ENCODE measurements around the gene RXRA.

RXRA gene

GRCh38 chr9:134338394-134339182 lies 12.3 kb downstream of the RXRA start:
- no peak for DNase-seq (ENCODE audit: low spot score)

DNA sequence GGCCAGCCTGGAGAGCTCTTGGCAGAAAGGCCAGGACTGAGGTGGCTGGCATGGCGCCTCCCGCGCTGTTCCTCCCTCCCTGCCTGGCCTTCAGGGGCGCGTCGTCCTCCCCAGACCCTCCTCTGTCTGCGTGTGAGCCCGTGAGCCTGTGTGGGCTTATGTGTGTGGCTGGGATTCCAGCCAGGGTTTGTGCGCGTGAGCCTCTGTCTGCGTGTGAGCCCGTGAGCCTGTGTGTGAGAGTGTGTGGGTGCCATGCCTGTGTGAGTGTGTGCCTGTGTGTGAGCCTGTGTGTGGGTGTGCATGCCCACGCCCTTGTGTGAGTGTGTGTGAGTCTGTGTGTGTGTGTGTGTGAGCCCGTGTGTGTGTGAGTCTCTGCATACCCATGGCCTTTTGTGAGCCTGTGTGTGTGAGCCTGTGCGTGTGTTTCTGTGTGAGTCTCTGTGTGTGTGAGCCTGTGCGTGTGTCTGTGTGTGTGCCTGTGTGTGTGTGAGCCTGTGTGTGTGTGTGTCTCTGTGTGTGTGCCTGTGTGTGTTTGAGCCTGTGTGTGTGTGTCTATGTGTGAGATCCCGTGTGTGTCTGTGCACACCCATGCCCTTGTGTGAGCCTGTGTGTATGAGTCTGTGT lies 13.0 kb downstream of the RXRA start:
- no peak for DNase-seq (ENCODE audit: low spot score)

GRCh38 chr9:134340475-134341160 lies 14.4 kb downstream of the RXRA start:
- DNase-seq (ENCODE audit: low spot score), result peak; percentile 79

DNA sequence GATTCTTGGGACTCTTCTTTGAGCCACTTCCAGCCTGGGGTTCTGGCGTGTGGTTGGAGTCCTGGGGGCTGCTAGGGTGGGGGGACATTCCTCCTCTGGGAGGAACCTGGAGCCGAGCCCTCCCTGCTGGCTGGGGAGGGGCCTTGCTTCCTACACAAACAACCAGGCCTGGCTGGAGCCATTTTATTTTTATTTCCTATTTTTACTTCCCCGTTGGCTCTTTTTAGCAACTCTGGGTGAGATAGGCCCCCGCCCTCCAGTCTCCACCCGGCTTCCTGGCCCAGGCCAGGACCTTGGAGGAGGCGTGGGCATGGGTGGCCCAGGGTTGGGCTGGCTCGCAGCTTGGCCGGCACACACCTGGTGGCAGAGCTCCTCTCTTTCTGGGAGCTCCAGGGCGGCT lies 15.1 kb downstream of the RXRA start:
- DNase-seq (ENCODE audit: low spot score), result no peak

DNA sequence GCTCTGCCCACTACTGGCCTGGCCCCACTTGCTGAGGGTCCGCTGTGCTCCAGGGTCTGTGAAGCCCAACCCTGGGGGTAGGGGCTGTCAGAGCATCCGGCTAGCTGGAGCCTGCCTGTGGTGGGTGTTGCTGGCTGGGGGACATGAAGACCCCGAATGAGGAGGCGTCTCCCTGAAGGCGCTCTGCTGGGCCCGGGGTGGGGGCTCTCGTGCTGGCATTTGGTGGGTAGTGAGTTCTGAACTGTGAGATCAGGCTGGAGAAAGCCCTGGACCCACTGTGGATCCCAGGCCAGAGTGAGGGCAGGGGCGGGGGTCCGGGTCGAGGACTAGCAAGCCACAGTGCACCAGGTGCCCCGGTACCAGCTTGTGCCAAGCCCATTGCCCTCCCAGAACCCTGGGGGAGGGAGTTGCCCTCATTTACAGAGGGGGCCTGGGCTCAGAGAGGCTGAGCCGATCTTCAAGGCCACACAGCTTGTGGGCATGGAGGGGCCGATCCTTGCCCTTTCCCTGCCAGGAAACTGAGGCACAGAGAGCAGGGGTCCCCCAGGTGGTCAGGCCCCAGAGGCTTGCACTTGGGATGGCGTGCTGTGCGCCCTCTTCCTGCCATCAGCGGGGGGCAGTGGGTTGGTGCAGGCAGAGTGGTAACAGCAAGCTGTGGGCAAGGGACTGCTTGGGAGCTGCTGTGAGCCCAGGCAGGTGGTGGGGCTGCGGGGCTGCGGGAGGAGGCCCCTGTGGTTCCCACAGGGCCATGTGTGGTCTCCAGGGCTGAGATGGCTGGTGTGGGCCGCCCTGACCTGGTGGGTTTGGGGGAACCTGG lies 15.9 kb downstream of the RXRA start:
- no peak for DNase-seq (ENCODE audit: low spot score)

DNA sequence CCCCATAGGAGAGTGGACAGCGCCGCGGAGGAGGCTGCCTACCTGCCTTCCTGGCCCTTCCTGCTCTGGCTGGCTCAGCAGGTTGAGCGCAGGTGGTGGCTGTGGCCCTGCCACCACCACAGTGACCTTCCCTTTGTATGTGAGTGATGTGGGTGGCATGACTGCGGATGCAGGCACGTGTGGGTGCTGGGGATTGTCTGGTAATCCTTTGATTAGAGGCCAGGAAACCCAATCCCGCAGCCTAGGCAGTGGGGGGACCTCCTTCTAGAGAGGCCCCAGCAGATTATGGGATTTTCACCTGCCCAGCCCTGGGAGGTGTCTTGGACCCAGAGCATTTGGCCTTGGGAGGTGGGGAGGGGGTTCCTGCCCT lies 16.5 kb downstream of the RXRA start:
- DNase-seq (ENCODE audit: low spot score), result no peak

DNA sequence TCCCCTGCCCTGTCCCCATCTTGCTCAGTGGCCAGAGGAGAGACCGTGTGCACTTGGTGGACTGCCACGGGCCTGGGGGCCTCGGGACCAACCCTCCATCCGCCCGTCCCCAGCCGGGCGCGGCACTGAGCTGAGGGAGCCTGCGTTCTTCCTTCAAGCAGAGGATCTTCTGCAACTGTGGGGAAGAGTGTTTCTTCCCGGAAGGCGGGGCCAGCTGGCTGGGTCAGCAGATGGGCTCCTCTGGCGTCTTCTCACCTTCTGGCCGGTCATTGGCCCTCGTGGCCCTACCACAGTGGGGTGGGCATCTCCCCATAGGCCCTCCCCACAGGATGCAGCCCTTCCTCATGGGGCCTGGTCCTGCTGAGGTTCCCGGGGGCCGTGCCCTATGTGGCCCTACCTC lies 17.4 kb downstream of the RXRA start:
- no peak for DNase-seq (ENCODE audit: low spot score)

GRCh38 chr9:134344068-134344799 lies 18.0 kb downstream of the RXRA start:
- no peak for DNase-seq (ENCODE audit: low spot score)

GRCh38 chr9:134344800-134345310 lies 18.6 kb downstream of the RXRA start:
- DNase-seq (ENCODE audit: low spot score), result no peak

DNA sequence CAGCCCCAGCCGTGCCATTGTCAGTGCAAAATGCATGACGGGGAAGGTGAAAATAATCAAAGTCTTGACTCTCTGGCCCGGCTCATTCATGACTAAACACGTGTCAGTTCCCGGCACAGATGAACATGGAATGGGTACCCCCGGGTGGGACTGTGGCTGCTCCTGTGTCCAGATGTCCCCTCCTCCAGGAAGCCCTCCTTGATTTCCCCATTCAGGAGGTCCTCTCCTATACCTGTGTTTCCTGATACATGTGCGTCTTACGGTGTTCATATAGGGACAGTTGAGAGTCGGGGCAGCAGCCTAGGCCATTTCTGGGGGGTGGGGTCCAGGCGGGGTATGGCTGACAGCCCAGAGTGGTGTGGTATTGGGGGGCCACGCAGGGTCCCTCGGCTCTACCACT lies 19.5 kb downstream of the RXRA start:
- DNase-seq (ENCODE audit: low spot score), result no peak

DNA sequence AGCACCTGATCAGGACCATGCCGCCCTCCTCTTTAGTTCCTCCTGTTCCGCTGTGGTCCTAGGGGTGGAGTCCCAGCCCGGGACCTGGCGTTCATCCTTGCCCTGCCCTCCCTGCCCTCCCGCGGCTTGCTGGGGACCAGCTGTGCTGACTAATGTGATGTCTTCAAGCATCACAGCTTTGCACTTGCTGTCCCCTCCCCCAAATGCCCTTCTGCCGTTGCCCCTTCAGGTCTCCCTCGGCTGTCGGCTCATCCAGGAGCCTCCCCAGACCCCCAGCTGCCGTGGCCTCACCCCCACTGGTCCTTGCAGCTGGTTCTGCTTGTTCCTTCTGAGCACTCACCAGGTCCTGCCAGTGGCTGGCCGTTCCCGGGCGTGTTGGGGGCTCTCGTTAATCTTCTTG lies 19.9 kb downstream of the RXRA start:
- DNase-seq (ENCODE audit: low spot score), result no peak

DNA sequence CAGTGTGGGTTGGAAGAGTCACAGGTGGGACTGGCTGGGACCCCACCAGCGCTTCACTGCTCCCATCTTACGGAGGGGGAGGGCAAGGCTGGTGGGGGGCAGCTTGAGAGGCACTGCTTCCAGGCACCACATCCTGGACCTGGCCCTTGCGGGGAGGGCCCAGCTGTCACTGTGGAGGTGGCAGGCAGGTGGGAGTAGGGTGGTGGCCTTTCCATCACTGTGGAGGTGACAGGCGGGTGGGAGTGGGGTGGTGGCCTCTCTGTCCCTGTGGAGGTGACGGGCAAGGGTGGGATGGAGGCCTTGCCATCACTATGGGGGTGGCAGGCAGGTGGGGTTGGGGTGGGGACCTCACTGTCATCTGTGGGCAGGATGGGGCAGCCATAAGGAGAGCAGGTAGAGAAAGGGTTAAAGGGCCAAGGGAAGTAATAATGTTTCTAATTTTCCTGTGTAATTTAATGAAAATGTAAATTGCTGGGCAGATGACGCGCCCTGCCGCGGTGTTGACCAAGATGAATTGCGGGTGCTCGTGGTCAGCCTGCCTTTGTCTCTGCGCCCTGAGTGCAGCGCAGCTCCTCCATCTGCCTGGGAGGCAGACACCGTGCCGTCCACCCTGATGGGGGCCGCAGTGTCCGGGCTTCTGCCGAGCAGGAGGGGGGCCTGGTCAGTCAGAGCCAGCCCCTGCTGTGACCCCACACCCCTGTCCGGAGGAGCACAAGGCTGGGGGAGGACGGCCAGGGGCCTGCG lies 20.8 kb downstream of the RXRA start:
- DNase-seq (ENCODE audit: low spot score), result no peak

DNA sequence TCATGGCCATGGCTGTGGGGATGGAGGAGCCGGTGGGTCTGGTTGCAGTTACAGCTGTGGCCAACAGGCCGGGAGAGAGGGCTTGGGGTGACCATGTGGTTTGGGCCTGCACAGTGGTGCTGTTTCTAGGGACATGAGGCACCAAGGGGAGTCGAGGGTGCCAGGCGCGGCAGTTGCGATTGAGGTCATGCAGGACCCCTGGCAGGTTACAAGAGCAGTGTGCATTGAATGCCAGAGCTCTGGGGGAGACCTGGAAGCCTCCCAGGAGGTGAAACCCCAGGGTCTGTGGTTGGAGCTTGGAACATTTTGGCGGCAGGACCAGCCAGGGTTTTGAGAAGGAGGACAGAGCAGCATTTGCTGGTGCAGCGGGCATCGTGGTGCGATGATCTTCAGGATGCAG lies 21.7 kb downstream of the RXRA start:
- DNase-seq (ENCODE audit: low spot score), result no peak

- no peak for DNase-seq (ENCODE audit: low spot score)
Observed at GRCh38 chr9:134348404-134349155, 22.3 kb downstream of the RXRA start.

DNA sequence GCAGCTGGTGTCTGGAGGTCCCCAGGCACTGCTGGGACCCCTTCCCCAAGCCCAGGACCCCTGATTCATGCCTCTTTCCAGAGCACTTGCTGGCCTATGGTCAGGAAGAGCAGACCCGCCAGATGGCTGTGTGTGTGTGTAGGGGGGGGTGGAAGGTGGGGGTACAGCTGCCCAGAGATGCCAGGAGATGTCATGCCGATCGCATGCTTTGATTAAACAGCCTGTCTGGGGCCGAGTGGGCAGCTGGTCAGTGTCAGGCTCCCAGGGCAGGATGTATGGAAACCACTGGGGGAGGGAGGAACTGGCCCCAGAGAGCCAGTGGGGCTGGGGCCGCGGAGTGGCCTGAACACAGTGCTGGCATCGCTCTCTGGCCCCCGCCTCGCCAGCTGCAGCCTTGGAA lies 23.7 kb downstream of the RXRA start:
- no peak for DNase-seq (ENCODE audit: low spot score)

GRCh38 chr9:134350416-134350994 lies 24.2 kb downstream of the RXRA start:
- no peak for DNase-seq (ENCODE audit: low spot score)

- no peak for DNase-seq (ENCODE audit: low spot score)
Observed at GRCh38 chr9:134351606-134352176, 25.4 kb downstream of the RXRA start.

DNA sequence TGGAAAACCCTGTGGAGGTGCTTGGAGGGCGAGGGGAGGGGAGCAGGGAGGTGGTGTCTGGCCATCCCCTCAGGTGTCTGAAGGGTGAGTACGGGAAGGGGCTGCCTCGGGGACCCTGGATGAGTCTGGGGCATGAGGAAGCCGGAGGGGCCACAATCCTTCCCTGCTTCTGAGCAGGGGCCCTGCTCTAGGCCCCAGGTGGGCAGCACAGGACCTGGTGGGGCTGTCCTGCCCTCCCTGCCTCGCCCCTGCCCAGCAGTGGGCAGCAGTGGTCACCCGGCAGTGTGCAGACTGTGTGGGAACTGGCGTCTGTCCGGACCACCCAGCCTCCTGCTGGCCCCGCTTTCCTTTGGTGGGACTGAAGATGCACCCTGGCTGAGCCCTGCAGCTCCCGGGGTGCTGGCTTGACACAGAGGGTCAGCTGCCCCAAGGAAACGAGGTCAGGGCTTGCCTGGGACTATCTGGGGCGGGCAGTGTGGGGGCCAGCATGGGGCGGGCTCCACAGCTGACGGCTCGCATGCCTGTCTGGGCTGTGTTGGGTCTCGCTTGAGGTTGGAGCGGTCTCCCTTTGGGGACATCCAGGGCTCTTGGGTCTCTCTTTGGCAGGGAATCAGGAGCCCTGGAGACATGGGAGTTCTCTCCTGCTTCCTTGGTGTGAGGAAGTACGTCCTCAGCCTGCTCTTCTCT lies 26.1 kb downstream of the RXRA start:
- no peak for DNase-seq (ENCODE audit: low spot score)

GRCh38 chr9:134353539-134353938 lies 27.3 kb downstream of the RXRA start:
- no peak for DNase-seq (ENCODE audit: low spot score)
